ENCODE results near the gene CLEC17A. TPM values are rescaled to one million over a fixed set of nuclear protein-coding genes. Genes with fewer than 3 reads are reported as not detected.

The CLEC17A gene
- total and polyA plus RNA-seq, 2 of the 8 experiments (the other 6 are each of a cell fraction or from before 2014, with no cell fraction given): not detected

DNA sequence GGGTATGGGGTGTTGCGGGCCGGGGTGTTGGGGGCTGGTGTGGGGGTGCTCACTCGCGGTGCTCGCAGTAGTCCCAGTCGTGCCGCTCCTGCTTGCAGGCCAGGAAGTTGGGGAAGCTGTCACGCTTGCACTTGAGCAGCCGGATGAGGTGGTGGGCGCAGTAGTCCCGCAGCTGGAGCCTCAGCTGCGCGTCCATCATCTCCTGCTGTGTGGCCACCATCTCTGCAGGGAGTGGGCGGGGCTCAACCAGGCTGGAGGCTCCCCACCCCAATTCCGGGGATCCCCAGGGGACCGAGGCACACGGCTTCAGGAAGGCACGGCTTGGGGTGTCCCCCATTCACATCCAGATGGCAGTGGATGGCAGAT lies 16.2 kb upstream of the CLEC17A start (continued):
- TF ChIP-seq CHD2 (IDR thresholded peaks at IDR 0.05; ENCODE audit: low read length) (no peak), NRF1 (IDR thresholded peaks at IDR 0.05; ENCODE audit: low read depth, low read length) (no peak)
